DOHH2 (cell line): ENCODE data around the gene ZFHX3.

Experiments
- H3F3A ChIP-seq: fragments of 200-600 bp; sonication (generic), shearing (Covaris generic); 2 replicates; pipeline ENCODE4 v1.6.0; 2016; ENCODE audit warnings: antibody characterized with exemption, mild to moderate bottlenecking; ENCODE audit not compliant: control insufficient read depth, insufficient read depth
- H3K27ac ChIP-seq: fragments of 200-600 bp; sonication (generic); 2 replicates; pipeline ENCODE4 v1.5.1; 2014; ENCODE audit warnings: low read depth, mild to moderate bottlenecking, low read length, moderate library complexity
- H3K27me3 ChIP-seq: fragments of 200-600 bp; sonication (generic); 2 replicates; pipeline ENCODE4 v1.6.1; 2014; ENCODE audit warnings: mild to moderate bottlenecking, low read length, mixed read lengths; ENCODE audit not compliant: control insufficient read depth
- H3K36me3 ChIP-seq: fragments of 200-600 bp; sonication (generic); 2 replicates; pipeline ENCODE4 v1.6.1; 2014; ENCODE audit warnings: mild to moderate bottlenecking, low read length, moderate library complexity, mixed read lengths; ENCODE audit not compliant: control insufficient read depth
- H3K4me1 ChIP-seq: fragments of 200-600 bp; sonication (generic); 2 replicates; pipeline ENCODE4 v1.6.1; 2014; ENCODE audit warnings: mild to moderate bottlenecking, low read length, mixed read lengths; ENCODE audit not compliant: control insufficient read depth
- H3K4me2 ChIP-seq: fragments of 200-600 bp; sonication (generic); 2 replicates; pipeline ENCODE4 v1.6.0; 2014; ENCODE audit warnings: mild to moderate bottlenecking, low read length, moderate library complexity
- H3K4me3 ChIP-seq: fragments of 200-600 bp; sonication (generic); 2 replicates; pipeline ENCODE4 v1.5.1; 2014; ENCODE audit warnings: mild to moderate bottlenecking, low read length, mixed read lengths
- H3K79me2 ChIP-seq: fragments of 200-600 bp; sonication (generic); 2 replicates; pipeline ENCODE4 v1.6.1; 2014; ENCODE audit warnings: mild to moderate bottlenecking, low read length, mixed read lengths; ENCODE audit not compliant: control insufficient read depth
- H3K9me2 ChIP-seq: fragments of 200-600 bp; sonication (generic); replicated peaks from 2 replicates; pipeline ENCODE4 v1.6.1; 2014; ENCODE audit warnings: mild to moderate bottlenecking, low read length, mixed read lengths; ENCODE audit not compliant: control insufficient read depth
- H3K9me3 ChIP-seq: fragments of 200-600 bp; sonication (generic); 2 replicates; pipeline ENCODE4 v1.6.1; 2014; ENCODE audit warnings: antibody characterized with exemption, low read length, mixed read lengths; ENCODE audit not compliant: control insufficient read depth, insufficient read depth
- H4K20me1 ChIP-seq: fragments of 200-600 bp; sonication (generic); 2 replicates; pipeline ENCODE4 v1.6.0; 2014; ENCODE audit warnings: low read depth, mild to moderate bottlenecking, antibody characterized with exemption, low read length, moderate library complexity; ENCODE audit not compliant: control insufficient read depth, insufficient read depth
- CTCF ChIP-seq: fragments of 200-600 bp; sonication (generic); IDR thresholded peaks from one replicate; pipeline ENCODE4 v1.5.1; 2014; ENCODE audit warnings: antibody characterized with exemption, mild to moderate bottlenecking, low read depth, low read length; ENCODE audit not compliant: poor library complexity, severe bottlenecking
- EZH2phosphoT487 ChIP-seq: fragments of 200-600 bp; sonication (generic); IDR thresholded peaks from 2 replicates; pipeline ENCODE4 v1.6.1; 2017; ENCODE audit warnings: borderline replicate concordance, mild to moderate bottlenecking, antibody characterized with exemption, low read length, moderate library complexity, mixed read lengths

The ZFHX3 gene

DNA sequence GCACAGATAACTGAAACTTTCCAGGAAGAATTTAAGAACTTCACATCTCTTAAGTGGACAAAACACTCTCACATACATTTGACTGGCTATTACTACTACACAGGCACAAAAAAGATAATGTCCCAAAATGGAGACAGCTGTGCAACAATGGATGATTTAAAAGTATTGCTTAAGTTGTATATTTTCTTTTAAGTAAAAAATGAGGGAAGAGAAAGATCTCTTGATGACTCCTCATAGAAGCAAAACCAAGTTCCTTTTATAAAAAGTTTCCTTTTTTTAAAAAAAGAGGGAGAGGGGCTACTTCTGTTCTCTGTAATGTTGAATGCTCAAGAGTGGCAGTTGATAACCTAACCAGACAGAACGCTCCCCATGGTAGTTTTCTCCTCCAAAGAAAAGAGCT lies 195.5 kb downstream of the ZFHX3 start:
- H3K9me3 ChIP-seq = no peaks in the 10 kb centered on the region
- H4K20me1 ChIP-seq = 0 out of 2 replicates have a peak, but pooled peaks cover 2% of the 10 kb centered on the region
- H3K36me3 ChIP-seq = no peaks in the 10 kb centered on the region
- H3K4me2 ChIP-seq = no peak overlapping the region
- no peak for TF ChIP-seq CTCF
- H3K4me1 ChIP-seq = peaks cover 12% of the 10 kb centered on the region
- no peaks in the 10 kb centered on the region for H3K79me2 ChIP-seq
- H3K4me3 ChIP-seq = no peak overlapping the region
- no peak overlapping the region for H3K27ac ChIP-seq
- H3K27me3 ChIP-seq = no peaks in the 10 kb centered on the region
- H3K9me2 ChIP-seq = no peaks in the 10 kb centered on the region
- no peaks in the 10 kb centered on the region for H3F3A ChIP-seq

DNA sequence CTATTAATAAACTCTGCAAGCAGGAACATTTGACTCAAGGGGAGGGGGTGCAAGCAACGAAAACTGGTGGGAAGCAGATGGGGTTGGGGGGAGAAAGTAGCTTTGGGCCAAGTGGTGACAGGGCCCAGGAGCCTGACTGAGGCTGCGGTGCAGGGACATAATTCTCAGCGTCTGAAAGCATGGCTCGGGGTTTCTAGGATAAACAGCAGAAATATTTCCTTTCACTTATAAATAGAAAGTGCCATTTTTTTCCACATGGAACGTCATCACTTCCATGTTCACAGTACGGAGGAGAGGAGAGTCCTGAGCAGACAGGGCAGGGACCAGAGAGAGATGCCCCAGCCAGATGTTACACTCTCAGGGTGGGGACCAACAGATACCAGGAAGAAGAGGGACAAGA lies 197.1 kb downstream of the ZFHX3 start:
- Histone ChIP-seq H3K27ac (no peak overlapping the region), H3K4me1 (peaks cover 12% of the 10 kb centered on the region), H3K79me2 (no peaks in the 10 kb centered on the region), H3K27me3 (no peaks in the 10 kb centered on the region), H4K20me1 (0 out of 2 replicates have a peak, but pooled peaks cover 4% of the 10 kb centered on the region), H3F3A (no peaks in the 10 kb centered on the region), H3K9me2 (no peaks in the 10 kb centered on the region), H3K36me3 (no peaks in the 10 kb centered on the region), H3K4me2 (no peak overlapping the region), H3K9me3 (no peaks in the 10 kb centered on the region), H3K4me3 (no peak overlapping the region)
- TF ChIP-seq EZH2phosphoT487 = no peak
- no peak for TF ChIP-seq CTCF

DNA sequence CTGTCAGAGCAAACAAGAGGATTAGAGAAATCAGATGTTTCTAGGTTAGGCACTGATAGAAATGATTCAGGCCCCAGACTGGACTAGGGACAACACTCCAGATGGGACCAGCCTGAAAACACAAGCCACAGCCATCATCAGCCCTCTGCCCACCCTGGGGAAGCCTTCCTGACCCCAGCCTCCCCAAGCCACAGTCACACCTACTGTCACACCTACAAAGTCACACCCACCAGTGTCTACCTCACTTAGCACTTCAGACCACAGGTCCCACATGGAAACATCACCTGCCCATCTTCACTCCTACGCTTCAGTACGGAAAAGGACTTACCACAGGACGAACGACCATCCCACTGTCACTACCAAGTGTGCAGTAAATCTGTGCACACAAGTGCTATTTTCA lies 197.9 kb downstream of the ZFHX3 start:
- no peaks in the 10 kb centered on the region for H3K9me3 ChIP-seq
- no peaks in the 10 kb centered on the region for H3F3A ChIP-seq
- no peak overlapping the region for H3K4me3 ChIP-seq
- H3K27ac ChIP-seq = no peak overlapping the region
- 0 out of 2 replicates have a peak, but pooled peaks cover 4% of the 10 kb centered on the region for H4K20me1 ChIP-seq
- H3K9me2 ChIP-seq = no peaks in the 10 kb centered on the region
- H3K4me2 ChIP-seq = no peak overlapping the region
- H3K27me3 ChIP-seq = no peaks in the 10 kb centered on the region
- no peaks in the 10 kb centered on the region for H3K79me2 ChIP-seq
- no peak for TF ChIP-seq CTCF
- TF ChIP-seq EZH2phosphoT487 = no peak
- H3K4me1 ChIP-seq = peaks cover 13% of the 10 kb centered on the region
- H3K36me3 ChIP-seq = no peaks in the 10 kb centered on the region
